CD14-positive monocyte (primary cell): ENCODE measurements around the gene FGGY. TPM values are rescaled to one million over a fixed set of nuclear protein-coding genes. Genes with fewer than 3 reads are reported as not detected.

Experiments
- DNase-seq, 3 donors: peaks; one replicate each; pipeline ENCODE4 v3.0.0-alpha.2; 2011 to 2022
- H2AFZ ChIP-seq: 2 replicates; pipeline ENCODE4 v1.6.0; 2012; ENCODE audit warnings: mild to moderate bottlenecking, low read depth, low read length, inconsistent platforms; ENCODE audit not compliant: insufficient read depth, poor library complexity, severe bottlenecking
- H3K27ac ChIP-seq, 2 donors: 1 replicate in 1 of 2; 2 replicates in 1 of 2; pipeline ENCODE4 v1.5.1; 2012 to 2013; ENCODE audit warnings: low read length in 2 of 2, control low read depth in 1 of 2, inconsistent platforms in 1 of 2, low read depth in 1 of 2, mild to moderate bottlenecking in 1 of 2
- H3K27me3 ChIP-seq, 2 donors: one replicate each; pipeline versions ENCODE4 v1.6.0 to v1.6.1; 2011 to 2013; ENCODE audit warnings: low read length in 2 of 2; ENCODE audit not compliant: control insufficient read depth in 2 of 2, insufficient read depth in 2 of 2
- H3K36me3 ChIP-seq, 2 donors: replicated peaks in 1 of 2; 1 replicate in 1 of 2; 2 replicates in 1 of 2; pipeline versions ENCODE4 v1.5.1 to v1.6.1; 2012 to 2013; ENCODE audit warnings: low read length in 2 of 2, control low read depth in 1 of 2, inconsistent platforms in 1 of 2, mild to moderate bottlenecking in 1 of 2; ENCODE audit not compliant: insufficient read depth in 2 of 2, control insufficient read depth in 1 of 2
- H3K4me1 ChIP-seq, 2 donors: 1 replicate in 1 of 2; 2 replicates in 1 of 2; pipeline versions ENCODE4 v1.5.1 to v1.6.1; 2012 to 2013; ENCODE audit warnings: low read length in 2 of 2, control low read depth in 1 of 2, inconsistent platforms in 1 of 2, mild to moderate bottlenecking in 1 of 2, moderate library complexity in 1 of 2; ENCODE audit not compliant: insufficient read depth in 2 of 2, control insufficient read depth in 1 of 2
- H3K4me2 ChIP-seq: replicated peaks from 2 replicates; pipeline ENCODE3; 2012; ENCODE audit warnings: low read length, moderate library complexity, mild to moderate bottlenecking; ENCODE audit not compliant: poor library complexity, severe bottlenecking; ENCODE audit errors: extremely low read depth
- H3K4me3 ChIP-seq, 3 experiments: fragments of 200-600 bp in 1 of 3; sonication (generic) in 1 of 3; replicated peaks in 1 of 3; 1 replicate in 2 of 3; 2 replicates in 1 of 3; pipeline ENCODE4 v1.5.1; 2011 to 2013; ENCODE audit warnings: low read length in 3 of 3, mild to moderate bottlenecking in 3 of 3, control low read depth in 2 of 3, low read depth in 2 of 3, inconsistent platforms in 1 of 3, moderate library complexity in 1 of 3
- H3K79me2 ChIP-seq: 2 replicates; pipeline ENCODE4 v1.6.0; 2012; ENCODE audit warnings: mild to moderate bottlenecking, control low read depth, inconsistent platforms, low read length, moderate library complexity; ENCODE audit not compliant: insufficient read depth
- H3K9ac ChIP-seq: 2 replicates; pipeline ENCODE4 v1.6.0; 2017; ENCODE audit warnings: low read length, mild to moderate bottlenecking; ENCODE audit not compliant: insufficient read depth, poor library complexity, severe bottlenecking
- H3K9me3 ChIP-seq, 2 donors: replicated peaks in 1 of 2; 1 replicate in 1 of 2; 2 replicates in 1 of 2; pipeline versions ENCODE4 v1.5.1 to v1.6.1; 2012 to 2013; ENCODE audit warnings: low read length in 2 of 2, control low read depth in 1 of 2; ENCODE audit not compliant: control insufficient read depth in 1 of 2, insufficient read depth in 1 of 2
- H4K20me1 ChIP-seq: 2 replicates; pipeline ENCODE4 v1.6.0; 2012; ENCODE audit warnings: mild to moderate bottlenecking, low read length, control low read depth, moderate library complexity; ENCODE audit not compliant: insufficient read depth
- H3K27ac Mint-ChIP-seq, 7 donors: one replicate each; pipeline ENCODE4 v1.8.0; 2020; ENCODE audit warnings: mild to moderate bottlenecking in 7 of 7, mixed read lengths in 7 of 7, moderate library complexity in 6 of 7, inconsistent platforms in 2 of 7
- H3K27me3 Mint-ChIP-seq, 3 donors: one replicate each; pipeline ENCODE4 v1.8.0; 2021 to 2022; ENCODE audit warnings: low read depth in 3 of 3, mild to moderate bottlenecking in 3 of 3, mixed read lengths in 3 of 3, moderate library complexity in 3 of 3, inconsistent platforms in 1 of 3
- H3K36me3 Mint-ChIP-seq, 2 donors: one replicate each; pipeline ENCODE4 v1.8.0; 2020; ENCODE audit warnings: mixed read lengths in 2 of 2, inconsistent platforms in 1 of 2, mild to moderate bottlenecking in 1 of 2
- H3K4me1 Mint-ChIP-seq: one replicate; pipeline ENCODE4 v1.8.0; 2020; ENCODE audit warnings: mild to moderate bottlenecking, mixed read lengths
- H3K4me3 Mint-ChIP-seq, 2 donors: one replicate each; pipeline ENCODE4 v1.8.0; 2020; ENCODE audit warnings: mild to moderate bottlenecking in 2 of 2, mixed read lengths in 2 of 2, moderate library complexity in 1 of 2
- H3K9me3 Mint-ChIP-seq, 7 donors: one replicate each; pipeline ENCODE4 v1.8.0; 2020 to 2022; ENCODE audit warnings: mixed read lengths in 7 of 7, mild to moderate bottlenecking in 6 of 7, moderate library complexity in 6 of 7, inconsistent platforms in 2 of 7
- CTCF ChIP-seq: fragments of 200-600 bp; IDR thresholded peaks from one replicate; pipeline ENCODE4 v1.8.0; 2022; ENCODE audit warnings: antibody characterized with exemption, mild to moderate bottlenecking
- WGBS: methylation state at CpG from one replicate; pipeline ENCODE4 v1.1.5; 2013; ENCODE audit warnings: missing lambda C conversion rate; ENCODE audit not compliant: insufficient coverage; 5-methylcytosine and 5-hydroxymethylcytosine counted together
- intact Hi-C, 2 donors: fragments of 100-400 bp; cut with micrococcal nuclease; formaldehyde crosslinking; loops; one replicate each; pipeline versions ENCODE4 v1.15.0 to v1.15.1; 2023
- polyA plus RNA-seq, 3 donors: library from polyadenylated mRNA; depleted of rRNA in 1 of 3; unstranded in 2 of 3; stranded (reverse) in 1 of 3; fragments of 300-500 nt in 2 of 3; fragments of >200 nt in 1 of 3; fragmentation: Illumina TruSeq in 2 of 3; gene quantifications; 1 replicate in 2 of 3; 2 replicates in 1 of 3; pipeline ENCODE4 v1.2.3, GENCODE V29; 2012 to 2021

Gene FGGY
- polyA plus RNA-seq, 3 donors = 2.3 to 4.3 (median 2.9) TPM

GRCh38 chr1:59516881-59517280 lies 220.0 kb downstream of the FGGY start:
- Histone ChIP-seq H3K9ac (no peak overlapping the region), H2AFZ (no peak overlapping the region), H3K36me3 (no peaks in the 10 kb centered on the region), H3K79me2 (no peaks in the 10 kb centered on the region), H3K27me3 (no peaks in the 10 kb centered on the region), H3K4me3 (no peak overlapping the region), H3K27ac (no peak overlapping the region), H3K4me1 (no peaks in the 10 kb centered on the region), H3K4me2 (no peak overlapping the region), H4K20me1 (no peaks in the 10 kb centered on the region), H3K9me3 (no peaks in the 10 kb centered on the region)
- H3K9me3 Mint-ChIP-seq = peaks cover 0 to 8% (median 0%) of the 10 kb centered on the region in 7 donors
- H3K27me3 Mint-ChIP-seq = no peaks in the 10 kb centered on the region
- intact Hi-C loops = no loop called here
- H3K27ac Mint-ChIP-seq = no peak overlapping the region
- DNase-seq = no peak
- peaks cover 2% of the 10 kb centered on the region in 2 donors for H3K36me3 Mint-ChIP-seq
- no peaks in the 10 kb centered on the region for H3K4me1 Mint-ChIP-seq
- TF ChIP-seq CTCF = no peak
- H3K4me3 Mint-ChIP-seq = no peak overlapping the region

GRCh38 chr1:59520194-59520593 lies 223.3 kb downstream of the FGGY start:
- no peak overlapping the region for H3K9ac ChIP-seq
- no peaks in the 10 kb centered on the region for H4K20me1 ChIP-seq
- H3K9me3 ChIP-seq = no peaks in the 10 kb centered on the region
- H3K27ac ChIP-seq = no peak overlapping the region
- H3K27me3 ChIP-seq = no peaks in the 10 kb centered on the region
- H2AFZ ChIP-seq = no peak overlapping the region
- H3K27me3 Mint-ChIP-seq = no peaks in the 10 kb centered on the region
- no peak overlapping the region for H3K4me2 ChIP-seq
- no peak overlapping the region for H3K27ac Mint-ChIP-seq
- intact Hi-C loops = no loop called here
- no peaks in the 10 kb centered on the region for H3K79me2 ChIP-seq
- no peak for TF ChIP-seq CTCF
- no peaks in the 10 kb centered on the region for H3K4me1 ChIP-seq
- H3K36me3 Mint-ChIP-seq = peaks cover 1 to 5% of the 10 kb centered on the region in 2 donors
- peaks cover 3% of the 10 kb centered on the region for H3K4me1 Mint-ChIP-seq
- no peak overlapping the region for H3K4me3 Mint-ChIP-seq
- no peaks in the 10 kb centered on the region for H3K36me3 ChIP-seq
- no peak for DNase-seq
- 92% methylated on average over 2 of the region's 3 CpGs for WGBS
- no peak overlapping the region for H3K4me3 ChIP-seq
- peaks cover 0 to 8% (median 0%) of the 10 kb centered on the region in 7 donors for H3K9me3 Mint-ChIP-seq
